PFSK-1 (cell line): ENCODE results near the gene HTT.

Source experiments
- POLR2AphosphoS5 ChIP-seq: IDR thresholded peaks from 2 replicates; pipeline ENCODE4 v1.6.1; 2012; ENCODE audit warnings: low read depth, mild to moderate bottlenecking, control low read depth, low read length, moderate library complexity
- TAF1 ChIP-seq: IDR thresholded peaks from 2 replicates; pipeline ENCODE4 v1.6.1; 2012; ENCODE audit warnings: low read length, control low read depth, borderline replicate concordance; ENCODE audit not compliant: insufficient read depth
- TF ChIP-seq, protein P1 (sequence below), 2 experiments: IDR thresholded peaks; 2 replicates each; pipeline versions ENCODE4 v1.6.1 to v1.8.0; 2011 to 2012; ENCODE audit warnings: low read depth in 2 of 2, low read length in 2 of 2, control low read depth in 1 of 2, inconsistent platforms in 1 of 2, mild to moderate bottlenecking in 1 of 2, moderate library complexity in 1 of 2; ENCODE audit not compliant: insufficient read depth in 1 of 2

- TF ChIP-seq TAF1 (no peak), POLR2AphosphoS5 (no peak)
- TF ChIP-seq, protein P1, sequence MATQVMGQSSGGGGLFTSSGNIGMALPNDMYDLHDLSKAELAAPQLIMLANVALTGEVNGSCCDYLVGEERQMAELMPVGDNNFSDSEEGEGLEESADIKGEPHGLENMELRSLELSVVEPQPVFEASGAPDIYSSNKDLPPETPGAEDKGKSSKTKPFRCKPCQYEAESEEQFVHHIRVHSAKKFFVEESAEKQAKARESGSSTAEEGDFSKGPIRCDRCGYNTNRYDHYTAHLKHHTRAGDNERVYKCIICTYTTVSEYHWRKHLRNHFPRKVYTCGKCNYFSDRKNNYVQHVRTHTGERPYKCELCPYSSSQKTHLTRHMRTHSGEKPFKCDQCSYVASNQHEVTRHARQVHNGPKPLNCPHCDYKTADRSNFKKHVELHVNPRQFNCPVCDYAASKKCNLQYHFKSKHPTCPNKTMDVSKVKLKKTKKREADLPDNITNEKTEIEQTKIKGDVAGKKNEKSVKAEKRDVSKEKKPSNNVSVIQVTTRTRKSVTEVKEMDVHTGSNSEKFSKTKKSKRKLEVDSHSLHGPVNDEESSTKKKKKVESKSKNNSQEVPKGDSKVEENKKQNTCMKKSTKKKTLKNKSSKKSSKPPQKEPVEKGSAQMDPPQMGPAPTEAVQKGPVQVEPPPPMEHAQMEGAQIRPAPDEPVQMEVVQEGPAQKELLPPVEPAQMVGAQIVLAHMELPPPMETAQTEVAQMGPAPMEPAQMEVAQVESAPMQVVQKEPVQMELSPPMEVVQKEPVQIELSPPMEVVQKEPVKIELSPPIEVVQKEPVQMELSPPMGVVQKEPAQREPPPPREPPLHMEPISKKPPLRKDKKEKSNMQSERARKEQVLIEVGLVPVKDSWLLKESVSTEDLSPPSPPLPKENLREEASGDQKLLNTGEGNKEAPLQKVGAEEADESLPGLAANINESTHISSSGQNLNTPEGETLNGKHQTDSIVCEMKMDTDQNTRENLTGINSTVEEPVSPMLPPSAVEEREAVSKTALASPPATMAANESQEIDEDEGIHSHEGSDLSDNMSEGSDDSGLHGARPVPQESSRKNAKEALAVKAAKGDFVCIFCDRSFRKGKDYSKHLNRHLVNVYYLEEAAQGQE (IDR thresholded peaks at IDR 0.05; ENCODE audit: insufficient read depth in 1 of 2, low read depth in 2 of 2, low read length in 2 of 2) = no peak
These were observed 174.6 kb downstream of the HTT start, which contains the start of gene MSANTD1 for GRCh38 chr4:3248811-3249661.
